ENCODE measurements around the gene EHMT1.

GRCh38 chr9:137648396-137648795 is 29.6 kb downstream of the EHMT1 start:
- no peak for TF ChIP-seq EZH2 (IDR thresholded peaks at IDR 0.05; ENCODE audit: insufficient read depth, low read length)
- no peak for TF ChIP-seq CTCF (IDR thresholded peaks at IDR 0.05; ENCODE audit: insufficient read depth, low read depth, low read length)

Measured in astrocyte (in vitro differentiated cells and primary cell).